T1000 (cell line): ENCODE data around the gene SORCS1.

ENCODE experiments used
- DNase-seq: peaks from one replicate; lab custom pipeline; 2025; ENCODE audit warnings: mixed read lengths; lab: John Stamatoyannopoulos, UW

The SORCS1 gene

GRCh38 chr10:106593876-106594275, 570.6 kb downstream of the SORCS1 start:
- DNase-seq, result no peak

GRCh38 chr10:106592396-106592795, 572.1 kb downstream of the SORCS1 start:
- no peak for DNase-seq

- DNase-seq, result no peak
Measured at GRCh38 chr10:106582291-106582690, 582.2 kb downstream of the SORCS1 start.

- DNase-seq, result no peak
Measured at GRCh38 chr10:106577756-106578155, 586.8 kb downstream of the SORCS1 start.

GRCh38 chr10:106577266-106577665, 587.2 kb downstream of the SORCS1 start:
- DNase-seq, result peak; percentile 70

GRCh38 chr10:106576534-106576933, 588.0 kb downstream of the SORCS1 start:
- DNase-seq, result no peak

- DNase-seq, result peak; percentile 18
Measured at GRCh38 chr10:106573106-106573505, 591.4 kb downstream of the SORCS1 start.

GRCh38 chr10:106571192-106571946, 593.1 kb downstream of the SORCS1 start:
- no peak for DNase-seq

GRCh38 chr10:106570268-106570667, 594.2 kb downstream of the SORCS1 start:
- DNase-seq, result no peak

- no peak for DNase-seq
Measured at GRCh38 chr10:106567629-106568028, 596.9 kb downstream of the SORCS1 start.

GRCh38 chr10:106566873-106567272, 597.6 kb downstream of the SORCS1 start:
- no peak for DNase-seq

GRCh38 chr10:106565546-106565945, 599.0 kb downstream of the SORCS1 start:
- no peak for DNase-seq

GRCh38 chr10:106563384-106563783, 601.1 kb downstream of the SORCS1 start:
- DNase-seq, result no peak

GRCh38 chr10:106560925-106561640, 603.4 kb downstream of the SORCS1 start:
- DNase-seq, result peak; percentile 46

GRCh38 chr10:106559442-106559841, 605.1 kb downstream of the SORCS1 start:
- DNase-seq, result no peak

GRCh38 chr10:106557951-106558733, 606.4 kb downstream of the SORCS1 start:
- no peak for DNase-seq

GRCh38 chr10:106557053-106557452, 607.5 kb downstream of the SORCS1 start:
- no peak for DNase-seq

- no peak for DNase-seq
Measured at GRCh38 chr10:106555599-106555998, 608.9 kb downstream of the SORCS1 start.

- no peak for DNase-seq
Measured at GRCh38 chr10:106551501-106552062, 612.9 kb downstream of the SORCS1 start.

GRCh38 chr10:106548832-106549231, 615.7 kb downstream of the SORCS1 start:
- no peak for DNase-seq

GRCh38 chr10:106547047-106547635, 617.4 kb downstream of the SORCS1 start:
- DNase-seq, result no peak

- no peak for DNase-seq
Measured at GRCh38 chr10:106542461-106542860, 622.0 kb downstream of the SORCS1 start.
